GM12875 (cell line): ENCODE results near the gene MMP7.

Experiments used
- H3K4me3 ChIP-seq: one replicate; pipeline ENCODE4 v1.5.1; 2011; ENCODE audit warnings: low read depth, low read length, control low read depth
- CTCF ChIP-seq: IDR thresholded peaks from 2 replicates; pipeline ENCODE4 v1.5.1; 2011; ENCODE audit warnings: low read depth, mild to moderate bottlenecking, control low read depth, inconsistent platforms, low read length, moderate library complexity, borderline replicate concordance; ENCODE audit not compliant: insufficient read depth

The MMP7 gene

GRCh38 chr11:102568851-102569250 lies 38.3 kb upstream of the MMP7 start:
- TF ChIP-seq CTCF = no peak
- no peak overlapping the region for H3K4me3 ChIP-seq

GRCh38 chr11:102566112-102566511 lies 35.6 kb upstream of the MMP7 start:
- H3K4me3 ChIP-seq = no peak overlapping the region
- no peak for TF ChIP-seq CTCF

- H3K4me3 ChIP-seq = no peak overlapping the region
- TF ChIP-seq CTCF = no peak
Measured at GRCh38 chr11:102564110-102564509, 33.6 kb upstream of the MMP7 start.

- TF ChIP-seq CTCF = no peak
- H3K4me3 ChIP-seq = no peak overlapping the region
Measured at GRCh38 chr11:102561636-102562035, 31.1 kb upstream of the MMP7 start.

GRCh38 chr11:102560555-102561011 lies 30.0 kb upstream of the MMP7 start:
- peak overlapping the region; percentile 24 for H3K4me3 ChIP-seq
- no peak for TF ChIP-seq CTCF

- no peak overlapping the region for H3K4me3 ChIP-seq
Measured at GRCh38 chr11:102559839-102560238, 29.3 kb upstream of the MMP7 start.

GRCh38 chr11:102555091-102555490 lies 24.5 kb upstream of the MMP7 start:
- H3K4me3 ChIP-seq = no peak overlapping the region
- TF ChIP-seq CTCF = no peak

More at GRCh38 chr11:102559839-102560238, 29.3 kb upstream of the MMP7 start:
- TF ChIP-seq CTCF = no peak
